GM23338 (cell line): ENCODE data around the gene KTI12.

Experiments
- CREB1 ChIP-seq: fragments of 250-450 bp; sonication (Bioruptor Pico); IDR thresholded peaks from 2 replicates; pipeline ENCODE4 v1.5.0; 2020; ENCODE audit warnings: low read depth, mild to moderate bottlenecking, moderate library complexity
- EZH2 ChIP-seq: fragments of 200-600 bp; sonication (generic); IDR thresholded peaks from one replicate; pipeline ENCODE4 v1.8.0; 2017; ENCODE audit warnings: antibody characterized with exemption, mild to moderate bottlenecking, low read depth; ENCODE audit not compliant: unreplicated experiment
- EZH2phosphoT487 ChIP-seq: fragments of 200-600 bp; sonication (generic); IDR thresholded peaks from one replicate; pipeline ENCODE4 v1.8.1; 2018; ENCODE audit warnings: antibody characterized with exemption; ENCODE audit not compliant: unreplicated experiment
- NANOG ChIP-seq: IDR thresholded peaks from 2 replicates; pipeline ENCODE4 v1.6.1; 2016; ENCODE audit warnings: antibody characterized with exemption, borderline replicate concordance
- POLR2AphosphoS5 ChIP-seq: IDR thresholded peaks from 2 replicates; pipeline ENCODE4 v1.6.1; 2016; ENCODE audit warnings: antibody characterized with exemption, low read depth
- STAT1 ChIP-seq: IDR thresholded peaks from one replicate; pipeline ENCODE4 v1.6.1; 2016; ENCODE audit warnings: antibody characterized with exemption; ENCODE audit not compliant: unreplicated experiment
- ZNF114 ChIP-seq: fragments of 250-450 bp; sonication (Bioruptor Pico); IDR thresholded peaks from 2 replicates; pipeline ENCODE4 v1.5.0; 2020; ENCODE audit warnings: mild to moderate bottlenecking, moderate library complexity
- TF ChIP-seq, protein P1 (sequence below), 2 experiments: fragments of 200-600 bp in 1 of 2; sonication (generic) in 1 of 2; conservative IDR thresholded peaks; 2 replicates each; pipeline versions ENCODE4 v1.5.1 to v1.6.1; 2016 to 2017; ENCODE audit warnings: antibody characterized with exemption in 2 of 2, low read depth in 2 of 2, mild to moderate bottlenecking in 2 of 2, moderate library complexity in 1 of 2
- TF ChIP-seq, protein P2 (sequence below): IDR thresholded peaks from one replicate; pipeline ENCODE4 v1.6.1; 2018; ENCODE audit warnings: antibody characterized with exemption; ENCODE audit not compliant: unreplicated experiment
- TF ChIP-seq, protein P3 (sequence below): fragments of 250-450 bp; sonication (Bioruptor Pico); IDR thresholded peaks from 2 replicates; pipeline ENCODE4 v1.5.0; 2020; ENCODE audit warnings: mild to moderate bottlenecking, moderate library complexity

DNA sequence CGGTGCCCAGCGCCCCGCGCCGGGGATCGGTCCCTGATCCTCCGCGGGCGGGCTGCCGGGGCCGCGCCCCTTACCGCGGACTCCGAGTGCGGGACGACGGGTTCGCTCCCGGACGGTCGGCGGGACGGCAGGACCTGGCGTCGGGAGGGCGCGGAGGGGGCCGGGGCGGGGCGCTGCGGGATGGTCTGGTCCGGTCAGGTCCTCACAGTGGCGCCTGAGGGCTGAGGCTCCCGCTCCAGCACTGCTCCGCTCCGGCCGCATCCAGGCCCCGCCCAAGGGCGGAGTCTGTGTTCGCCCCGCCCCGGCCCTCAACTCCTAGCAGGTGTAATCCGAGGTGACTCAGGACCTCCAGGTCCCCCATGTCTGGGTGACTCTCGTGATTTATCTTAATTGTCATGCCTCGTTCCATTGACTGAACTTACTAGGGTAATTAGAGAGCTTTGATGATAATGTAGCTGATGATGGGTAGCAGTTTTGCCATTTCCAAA is 43.1 kb downstream of the KTI12 start, which contains the start of gene RAB3B:
- TF ChIP-seq, protein P1, sequence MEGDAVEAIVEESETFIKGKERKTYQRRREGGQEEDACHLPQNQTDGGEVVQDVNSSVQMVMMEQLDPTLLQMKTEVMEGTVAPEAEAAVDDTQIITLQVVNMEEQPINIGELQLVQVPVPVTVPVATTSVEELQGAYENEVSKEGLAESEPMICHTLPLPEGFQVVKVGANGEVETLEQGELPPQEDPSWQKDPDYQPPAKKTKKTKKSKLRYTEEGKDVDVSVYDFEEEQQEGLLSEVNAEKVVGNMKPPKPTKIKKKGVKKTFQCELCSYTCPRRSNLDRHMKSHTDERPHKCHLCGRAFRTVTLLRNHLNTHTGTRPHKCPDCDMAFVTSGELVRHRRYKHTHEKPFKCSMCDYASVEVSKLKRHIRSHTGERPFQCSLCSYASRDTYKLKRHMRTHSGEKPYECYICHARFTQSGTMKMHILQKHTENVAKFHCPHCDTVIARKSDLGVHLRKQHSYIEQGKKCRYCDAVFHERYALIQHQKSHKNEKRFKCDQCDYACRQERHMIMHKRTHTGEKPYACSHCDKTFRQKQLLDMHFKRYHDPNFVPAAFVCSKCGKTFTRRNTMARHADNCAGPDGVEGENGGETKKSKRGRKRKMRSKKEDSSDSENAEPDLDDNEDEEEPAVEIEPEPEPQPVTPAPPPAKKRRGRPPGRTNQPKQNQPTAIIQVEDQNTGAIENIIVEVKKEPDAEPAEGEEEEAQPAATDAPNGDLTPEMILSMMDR (conservative IDR thresholded peaks at IDR 0.05; ENCODE audit: low read depth in 2 of 2) = no peak
- no peak for TF ChIP-seq EZH2
- peak; percentile 75 for TF ChIP-seq POLR2AphosphoS5
- TF ChIP-seq, protein P2, sequence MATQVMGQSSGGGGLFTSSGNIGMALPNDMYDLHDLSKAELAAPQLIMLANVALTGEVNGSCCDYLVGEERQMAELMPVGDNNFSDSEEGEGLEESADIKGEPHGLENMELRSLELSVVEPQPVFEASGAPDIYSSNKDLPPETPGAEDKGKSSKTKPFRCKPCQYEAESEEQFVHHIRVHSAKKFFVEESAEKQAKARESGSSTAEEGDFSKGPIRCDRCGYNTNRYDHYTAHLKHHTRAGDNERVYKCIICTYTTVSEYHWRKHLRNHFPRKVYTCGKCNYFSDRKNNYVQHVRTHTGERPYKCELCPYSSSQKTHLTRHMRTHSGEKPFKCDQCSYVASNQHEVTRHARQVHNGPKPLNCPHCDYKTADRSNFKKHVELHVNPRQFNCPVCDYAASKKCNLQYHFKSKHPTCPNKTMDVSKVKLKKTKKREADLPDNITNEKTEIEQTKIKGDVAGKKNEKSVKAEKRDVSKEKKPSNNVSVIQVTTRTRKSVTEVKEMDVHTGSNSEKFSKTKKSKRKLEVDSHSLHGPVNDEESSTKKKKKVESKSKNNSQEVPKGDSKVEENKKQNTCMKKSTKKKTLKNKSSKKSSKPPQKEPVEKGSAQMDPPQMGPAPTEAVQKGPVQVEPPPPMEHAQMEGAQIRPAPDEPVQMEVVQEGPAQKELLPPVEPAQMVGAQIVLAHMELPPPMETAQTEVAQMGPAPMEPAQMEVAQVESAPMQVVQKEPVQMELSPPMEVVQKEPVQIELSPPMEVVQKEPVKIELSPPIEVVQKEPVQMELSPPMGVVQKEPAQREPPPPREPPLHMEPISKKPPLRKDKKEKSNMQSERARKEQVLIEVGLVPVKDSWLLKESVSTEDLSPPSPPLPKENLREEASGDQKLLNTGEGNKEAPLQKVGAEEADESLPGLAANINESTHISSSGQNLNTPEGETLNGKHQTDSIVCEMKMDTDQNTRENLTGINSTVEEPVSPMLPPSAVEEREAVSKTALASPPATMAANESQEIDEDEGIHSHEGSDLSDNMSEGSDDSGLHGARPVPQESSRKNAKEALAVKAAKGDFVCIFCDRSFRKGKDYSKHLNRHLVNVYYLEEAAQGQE = no peak
- TF ChIP-seq, protein P3, sequence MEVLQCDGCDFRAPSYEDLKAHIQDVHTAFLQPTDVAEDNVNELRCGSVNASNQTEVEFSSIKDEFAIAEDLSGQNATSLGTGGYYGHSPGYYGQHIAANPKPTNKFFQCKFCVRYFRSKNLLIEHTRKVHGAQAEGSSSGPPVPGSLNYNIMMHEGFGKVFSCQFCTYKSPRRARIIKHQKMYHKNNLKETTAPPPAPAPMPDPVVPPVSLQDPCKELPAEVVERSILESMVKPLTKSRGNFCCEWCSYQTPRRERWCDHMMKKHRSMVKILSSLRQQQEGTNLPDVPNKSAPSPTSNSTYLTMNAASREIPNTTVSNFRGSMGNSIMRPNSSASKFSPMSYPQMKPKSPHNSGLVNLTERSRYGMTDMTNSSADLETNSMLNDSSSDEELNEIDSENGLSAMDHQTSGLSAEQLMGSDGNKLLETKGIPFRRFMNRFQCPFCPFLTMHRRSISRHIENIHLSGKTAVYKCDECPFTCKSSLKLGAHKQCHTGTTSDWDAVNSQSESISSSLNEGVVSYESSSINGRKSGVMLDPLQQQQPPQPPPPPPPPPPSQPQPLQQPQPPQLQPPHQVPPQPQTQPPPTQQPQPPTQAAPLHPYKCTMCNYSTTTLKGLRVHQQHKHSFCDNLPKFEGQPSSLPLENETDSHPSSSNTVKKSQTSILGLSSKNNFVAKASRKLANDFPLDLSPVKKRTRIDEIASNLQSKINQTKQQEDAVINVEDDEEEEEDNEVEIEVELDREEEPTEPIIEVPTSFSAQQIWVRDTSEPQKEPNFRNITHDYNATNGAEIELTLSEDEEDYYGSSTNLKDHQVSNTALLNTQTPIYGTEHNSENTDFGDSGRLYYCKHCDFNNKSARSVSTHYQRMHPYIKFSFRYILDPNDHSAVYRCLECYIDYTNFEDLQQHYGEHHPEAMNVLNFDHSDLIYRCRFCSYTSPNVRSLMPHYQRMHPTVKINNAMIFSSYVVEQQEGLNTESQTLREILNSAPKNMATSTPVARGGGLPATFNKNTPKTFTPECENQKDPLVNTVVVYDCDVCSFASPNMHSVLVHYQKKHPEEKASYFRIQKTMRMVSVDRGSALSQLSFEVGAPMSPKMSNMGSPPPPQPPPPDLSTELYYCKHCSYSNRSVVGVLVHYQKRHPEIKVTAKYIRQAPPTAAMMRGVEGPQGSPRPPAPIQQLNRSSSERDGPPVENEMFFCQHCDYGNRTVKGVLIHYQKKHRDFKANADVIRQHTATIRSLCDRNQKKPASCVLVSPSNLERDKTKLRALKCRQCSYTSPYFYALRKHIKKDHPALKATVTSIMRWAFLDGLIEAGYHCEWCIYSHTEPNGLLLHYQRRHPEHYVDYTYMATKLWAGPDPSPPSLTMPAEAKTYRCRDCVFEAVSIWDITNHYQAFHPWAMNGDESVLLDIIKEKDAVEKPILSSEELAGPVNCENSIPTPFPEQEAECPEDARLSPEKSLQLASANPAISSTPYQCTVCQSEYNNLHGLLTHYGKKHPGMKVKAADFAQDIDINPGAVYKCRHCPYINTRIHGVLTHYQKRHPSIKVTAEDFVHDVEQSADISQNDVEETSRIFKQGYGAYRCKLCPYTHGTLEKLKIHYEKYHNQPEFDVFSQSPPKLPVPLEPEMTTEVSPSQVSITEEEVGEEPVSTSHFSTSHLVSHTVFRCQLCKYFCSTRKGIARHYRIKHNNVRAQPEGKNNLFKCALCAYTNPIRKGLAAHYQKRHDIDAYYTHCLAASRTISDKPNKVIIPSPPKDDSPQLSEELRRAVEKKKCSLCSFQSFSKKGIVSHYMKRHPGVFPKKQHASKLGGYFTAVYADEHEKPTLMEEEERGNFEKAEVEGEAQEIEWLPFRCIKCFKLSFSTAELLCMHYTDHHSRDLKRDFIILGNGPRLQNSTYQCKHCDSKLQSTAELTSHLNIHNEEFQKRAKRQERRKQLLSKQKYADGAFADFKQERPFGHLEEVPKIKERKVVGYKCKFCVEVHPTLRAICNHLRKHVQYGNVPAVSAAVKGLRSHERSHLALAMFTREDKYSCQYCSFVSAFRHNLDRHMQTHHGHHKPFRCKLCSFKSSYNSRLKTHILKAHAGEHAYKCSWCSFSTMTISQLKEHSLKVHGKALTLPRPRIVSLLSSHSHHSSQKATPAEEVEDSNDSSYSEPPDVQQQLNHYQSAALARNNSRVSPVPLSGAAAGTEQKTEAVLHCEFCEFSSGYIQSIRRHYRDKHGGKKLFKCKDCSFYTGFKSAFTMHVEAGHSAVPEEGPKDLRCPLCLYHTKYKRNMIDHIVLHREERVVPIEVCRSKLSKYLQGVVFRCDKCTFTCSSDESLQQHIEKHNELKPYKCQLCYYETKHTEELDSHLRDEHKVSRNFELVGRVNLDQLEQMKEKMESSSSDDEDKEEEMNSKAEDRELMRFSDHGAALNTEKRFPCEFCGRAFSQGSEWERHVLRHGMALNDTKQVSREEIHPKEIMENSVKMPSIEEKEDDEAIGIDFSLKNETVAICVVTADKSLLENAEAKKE (CRISPR knock-in tag) = no peak
- TF ChIP-seq EZH2phosphoT487 = no peak
- TF ChIP-seq CREB1 (CRISPR knock-in tag) = no peak
- no peak for TF ChIP-seq ZNF114 (CRISPR knock-in tag)
- TF ChIP-seq STAT1 = no peak
- TF ChIP-seq NANOG = no peak
